Fibroblast of peridontal ligament (primary cell): ENCODE results near the gene TMEM208.

Source experiments
- DNase-seq: peaks from one replicate; pipeline ENCODE4 v3.0.0-alpha.2; 2010; ENCODE audit errors: extremely low read depth

Gene TMEM208

GRCh38 chr16:67209565-67209964 is 17.4 kb upstream of the TMEM208 start:
- no peak for DNase-seq

- no peak for DNase-seq
These were observed 16.6 kb upstream of the TMEM208 start for GRCh38 chr16:67210069-67210937.

GRCh38 chr16:67211674-67212073 is 15.3 kb upstream of the TMEM208 start:
- DNase-seq: no peak

DNA sequence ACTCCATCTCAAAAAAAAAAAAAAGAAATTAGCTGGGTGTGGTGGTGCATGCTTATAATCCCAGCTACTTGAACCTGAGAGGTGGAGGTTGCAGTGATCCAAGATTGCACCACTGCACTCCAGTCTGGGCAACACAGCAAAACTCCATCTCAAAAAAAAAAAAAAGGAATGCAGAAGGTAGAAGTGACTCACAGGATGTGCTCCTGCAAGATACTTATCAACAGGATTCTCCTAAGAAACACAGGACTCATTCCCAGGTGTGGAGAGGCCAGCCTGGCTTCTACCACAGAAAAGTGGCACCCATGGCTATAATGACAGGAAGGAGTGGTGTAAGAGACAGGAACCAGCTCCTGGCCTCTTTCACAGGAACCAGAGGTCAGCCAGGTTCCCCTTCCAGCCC is 14.2 kb upstream of the TMEM208 start:
- DNase-seq: no peak

DNA sequence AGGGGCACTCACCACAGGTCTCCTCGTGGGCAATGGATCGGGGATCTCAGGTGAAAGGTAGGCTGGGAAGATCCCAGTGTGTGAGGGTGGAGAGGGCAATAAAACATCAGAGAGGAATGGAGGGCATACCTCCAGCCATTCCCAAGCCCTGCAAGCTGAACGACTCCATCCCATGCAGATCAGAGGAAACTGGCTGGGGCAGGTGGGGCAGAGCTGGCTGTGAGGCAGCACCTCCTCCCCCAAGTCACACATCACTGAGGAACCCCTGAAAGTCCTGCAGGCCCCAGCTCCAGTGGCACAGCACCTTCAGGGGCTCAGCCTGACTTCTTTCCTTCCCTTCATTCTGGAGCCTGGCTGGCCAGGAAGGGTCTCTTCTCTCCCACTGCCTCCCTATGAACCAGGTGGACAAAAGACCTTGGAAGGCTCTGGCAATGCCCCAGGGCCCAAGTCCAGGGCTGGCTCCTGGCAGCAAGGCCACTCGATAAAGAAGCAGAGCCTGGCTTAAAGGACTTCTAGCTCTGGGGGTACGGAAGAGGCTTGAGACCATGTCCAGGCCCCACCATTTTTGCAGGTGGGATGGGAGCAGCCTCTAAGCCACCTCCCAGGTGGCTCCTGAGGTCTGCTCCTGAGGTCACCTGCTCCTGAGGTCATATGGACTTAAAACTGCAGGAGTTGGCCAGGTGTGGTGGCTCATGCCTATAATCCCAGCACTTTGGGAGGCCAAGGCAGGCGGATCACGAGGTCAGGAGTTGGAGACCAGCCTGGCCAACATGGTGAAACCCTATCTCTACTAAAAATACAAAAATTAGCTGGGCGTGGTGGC is 13.5 kb upstream of the TMEM208 start:
- no peak for DNase-seq

- DNase-seq: no peak
These were observed 11.2 kb upstream of the TMEM208 start for GRCh38 chr16:67215706-67216105.

DNA sequence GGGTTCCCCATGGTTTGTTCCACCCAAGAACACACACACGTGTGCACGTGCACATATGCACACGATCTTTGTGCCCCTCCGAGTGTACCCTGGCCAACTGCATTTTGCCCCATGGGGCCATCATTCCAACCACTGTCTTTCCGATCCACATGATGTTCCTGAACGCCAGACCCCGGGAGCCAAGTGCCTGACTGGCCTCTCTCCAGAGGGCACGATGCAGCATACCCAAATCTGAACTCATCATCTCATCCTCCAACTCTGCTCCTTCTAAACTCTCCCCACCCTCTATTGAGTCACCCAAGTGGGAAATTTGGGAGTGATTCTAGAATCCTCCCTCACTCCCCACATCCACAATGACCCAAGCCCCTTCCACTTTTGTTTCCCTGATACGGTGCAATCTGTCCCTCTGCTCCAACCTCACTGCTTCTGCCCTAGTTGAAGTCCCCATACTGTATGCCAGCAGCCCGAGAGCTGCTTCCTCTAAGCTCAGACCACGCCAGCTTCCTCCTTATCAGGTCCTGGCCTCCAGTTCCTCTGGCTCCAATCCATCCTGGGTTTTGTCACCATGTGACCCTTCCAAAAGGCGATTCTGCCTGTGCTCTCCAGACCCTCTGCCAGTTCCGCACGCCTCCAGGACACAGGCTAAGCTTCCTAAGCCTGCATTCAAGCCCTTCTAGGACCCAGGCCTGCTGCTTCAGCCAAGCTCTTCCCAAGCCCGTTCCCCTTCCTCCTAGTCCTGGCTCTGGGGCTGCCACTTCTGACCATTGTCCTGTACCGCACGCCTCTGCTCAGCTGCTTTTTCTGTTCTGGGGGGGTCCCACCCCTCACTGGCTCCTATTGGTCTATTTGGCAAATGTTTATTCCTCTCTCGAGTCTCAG is 10.1 kb upstream of the TMEM208 start:
- DNase-seq: no peak

DNA sequence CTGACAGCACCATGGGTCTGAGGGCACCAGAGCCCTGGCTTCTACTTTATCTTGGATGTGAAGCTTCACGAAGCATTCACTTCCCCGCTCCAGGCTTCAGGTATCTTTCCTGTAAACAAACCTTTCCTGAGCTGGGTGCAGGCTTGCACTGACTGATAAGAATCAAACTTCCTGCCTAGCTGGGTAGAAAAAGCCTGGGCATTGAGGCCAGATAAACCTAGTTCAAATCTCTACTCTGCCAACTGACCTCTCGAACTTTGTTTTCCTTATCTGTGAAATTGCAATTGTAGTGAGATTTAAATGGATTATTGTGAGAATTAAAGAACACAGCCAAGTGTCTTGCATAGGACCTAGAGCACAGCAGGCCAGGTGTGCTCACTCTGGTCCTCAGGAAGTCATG is 2.9 kb upstream of the TMEM208 start:
- DNase-seq: no peak

GRCh38 chr16:67226295-67226803 is 581 bp upstream of the TMEM208 start:
- no peak for DNase-seq

DNA sequence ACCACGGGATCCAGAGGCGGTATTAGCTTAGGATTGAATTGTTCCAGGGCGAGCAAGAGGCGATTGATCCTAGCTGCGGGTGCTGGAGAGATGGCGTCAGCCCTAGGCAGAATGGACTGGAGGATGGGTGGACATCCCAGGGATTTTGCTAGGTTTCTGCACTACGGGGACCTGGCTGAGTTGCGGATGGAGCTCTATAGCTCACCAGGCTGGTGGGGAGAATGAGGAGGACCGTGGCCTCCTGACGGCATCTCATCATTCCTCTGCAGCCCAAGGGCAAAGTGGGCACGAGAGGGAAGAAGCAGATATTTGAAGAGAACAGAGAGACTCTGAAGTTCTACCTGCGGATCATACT is 614 bp downstream of the TMEM208 start:
- no peak for DNase-seq

DNA sequence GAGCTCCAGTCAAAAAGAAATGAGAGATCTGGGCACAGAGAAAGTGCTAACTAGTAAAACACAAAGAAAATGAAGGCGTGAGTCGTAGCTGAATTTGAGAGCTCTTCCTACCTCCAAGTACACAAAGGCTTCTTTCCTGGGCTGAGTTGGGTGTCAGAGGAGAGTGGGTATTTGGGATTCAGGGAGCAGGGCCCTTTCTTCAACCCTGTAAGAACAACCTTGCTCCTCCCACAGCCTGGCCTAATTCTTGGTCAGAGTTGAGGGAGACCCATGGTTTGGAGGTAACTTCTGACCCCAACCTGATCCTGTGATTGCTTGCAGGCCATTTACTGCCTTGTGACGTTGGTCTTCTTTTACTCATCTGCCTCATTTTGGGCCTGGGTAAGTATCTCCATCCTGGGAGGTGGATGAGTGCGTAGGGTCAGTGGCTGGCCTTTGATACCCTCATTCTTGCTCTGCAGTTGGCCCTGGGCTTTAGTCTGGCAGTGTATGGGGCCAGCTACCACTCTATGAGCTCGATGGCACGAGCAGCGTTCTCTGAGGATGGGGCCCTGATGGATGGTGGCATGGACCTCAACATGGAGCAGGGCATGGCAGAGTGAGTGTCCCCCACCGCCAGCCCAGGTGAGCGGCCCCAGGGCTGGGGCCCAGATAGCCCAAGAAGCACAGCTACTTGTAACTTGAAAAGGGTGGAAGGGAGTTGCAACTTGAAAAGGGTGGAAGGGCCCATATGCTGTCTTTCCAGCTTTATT is 1.3 kb downstream of the TMEM208 start:
- no peak for DNase-seq

DNA sequence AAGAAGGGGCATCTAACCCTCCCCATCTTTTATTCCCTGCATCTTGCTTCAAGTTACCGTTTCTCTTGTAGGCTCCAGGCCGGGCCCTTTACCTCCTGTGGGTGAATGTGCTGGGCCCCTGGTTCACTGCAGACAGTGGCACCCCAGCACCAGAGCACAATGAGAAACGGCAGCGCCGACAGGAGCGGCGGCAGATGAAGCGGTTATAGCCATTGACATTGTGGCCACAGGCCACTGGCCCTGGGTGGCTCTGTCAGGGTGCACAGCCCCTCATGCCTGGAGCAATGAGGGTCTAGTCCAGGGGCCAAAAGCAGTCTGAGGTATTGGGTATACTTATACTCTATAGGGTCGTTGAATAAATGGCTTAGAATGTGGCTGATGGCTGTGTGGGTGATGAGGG is 2.0 kb downstream of the TMEM208 start:
- no peak for DNase-seq

GRCh38 chr16:67229906-67230808 is 3.2 kb downstream of the TMEM208 start:
- no peak for DNase-seq

GRCh38 chr16:67230809-67231660 is 4.1 kb downstream of the TMEM208 start:
- DNase-seq: no peak

DNA sequence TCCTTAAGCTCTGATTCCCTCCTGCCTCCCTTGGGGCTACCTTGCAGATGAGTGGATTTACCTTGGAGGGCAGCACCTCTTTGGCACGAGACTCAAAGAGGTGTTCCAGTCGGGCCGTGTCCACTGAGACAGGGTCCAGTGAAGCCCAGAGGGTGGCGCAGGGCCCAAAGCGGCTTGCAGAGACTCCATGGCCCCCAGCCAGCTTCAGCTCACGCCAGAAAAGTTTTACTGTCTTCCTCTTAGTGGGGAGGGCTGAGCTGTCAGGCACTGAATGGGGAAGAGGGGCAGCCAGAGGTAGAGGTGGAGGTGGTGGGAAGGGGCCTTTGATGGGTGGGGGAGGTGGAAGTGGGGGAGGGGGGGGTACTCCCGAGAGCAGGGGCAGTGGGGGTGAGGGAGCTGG is 6.7 kb downstream of the TMEM208 start:
- DNase-seq: no peak

DNA sequence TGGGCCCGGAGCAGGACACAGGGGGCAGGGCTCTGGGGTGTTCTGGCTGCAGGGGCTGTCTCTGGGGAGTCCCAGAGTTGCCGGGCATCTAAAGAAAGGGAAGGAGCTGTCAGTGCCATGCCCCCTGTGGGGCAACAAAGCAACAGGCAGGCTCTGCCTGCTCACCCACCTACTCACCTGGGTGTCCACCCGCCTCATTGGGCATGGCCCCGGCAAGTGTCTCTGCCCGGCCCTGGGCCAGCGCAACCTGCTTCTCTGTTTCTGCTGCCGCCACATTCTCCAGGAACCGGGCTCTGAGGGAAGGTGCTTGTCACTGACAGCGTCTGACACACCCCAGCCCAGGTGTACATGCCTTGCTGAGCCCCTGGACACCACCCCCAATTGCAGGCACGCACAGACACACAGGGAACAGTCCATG is 7.3 kb downstream of the TMEM208 start:
- DNase-seq: no peak

DNA sequence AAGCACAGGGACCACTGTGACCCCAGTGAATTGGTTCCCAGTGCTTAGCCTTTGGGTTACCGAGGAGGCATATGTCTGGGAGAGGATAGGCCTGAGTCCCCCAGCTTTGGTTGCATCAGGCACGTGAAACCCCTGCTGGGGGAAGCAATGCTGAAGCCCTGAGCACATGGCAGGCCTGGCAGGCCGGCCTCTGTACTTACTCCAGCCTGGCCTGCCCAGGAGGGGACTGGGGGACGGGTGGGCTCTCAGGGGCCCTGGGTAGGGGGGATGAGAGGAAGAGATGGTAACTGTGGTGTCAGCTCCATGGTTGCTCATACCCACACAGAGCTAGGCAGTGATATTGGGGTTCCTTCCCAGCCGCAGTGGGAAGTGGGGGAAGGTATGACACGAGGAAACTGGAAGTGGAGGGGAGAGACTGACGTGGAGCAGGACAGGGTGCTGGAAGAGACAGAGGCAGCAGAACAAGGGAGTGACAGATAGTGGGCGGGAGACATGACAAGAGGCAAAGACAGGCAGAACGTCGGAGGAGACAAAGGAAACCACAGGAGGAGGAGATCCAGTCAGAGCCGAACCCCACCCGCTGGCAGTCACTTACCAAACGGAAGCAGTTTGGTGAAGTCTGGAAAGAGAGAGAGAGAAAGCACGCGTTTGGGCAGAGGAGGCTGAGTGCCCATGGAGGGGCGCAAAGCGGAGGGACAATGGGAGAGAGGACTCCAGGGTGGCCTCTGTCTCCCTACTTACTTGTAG is 9.1 kb downstream of the TMEM208 start:
- no peak for DNase-seq
